ENCODE measurements around the gene DLG1.
"Not testable (repeated sequence)": the region's sequence is repeated elsewhere in the genome, so short reads cannot be mapped to it uniquely, and the experiment has no call there.

The DLG1 gene

DNA sequence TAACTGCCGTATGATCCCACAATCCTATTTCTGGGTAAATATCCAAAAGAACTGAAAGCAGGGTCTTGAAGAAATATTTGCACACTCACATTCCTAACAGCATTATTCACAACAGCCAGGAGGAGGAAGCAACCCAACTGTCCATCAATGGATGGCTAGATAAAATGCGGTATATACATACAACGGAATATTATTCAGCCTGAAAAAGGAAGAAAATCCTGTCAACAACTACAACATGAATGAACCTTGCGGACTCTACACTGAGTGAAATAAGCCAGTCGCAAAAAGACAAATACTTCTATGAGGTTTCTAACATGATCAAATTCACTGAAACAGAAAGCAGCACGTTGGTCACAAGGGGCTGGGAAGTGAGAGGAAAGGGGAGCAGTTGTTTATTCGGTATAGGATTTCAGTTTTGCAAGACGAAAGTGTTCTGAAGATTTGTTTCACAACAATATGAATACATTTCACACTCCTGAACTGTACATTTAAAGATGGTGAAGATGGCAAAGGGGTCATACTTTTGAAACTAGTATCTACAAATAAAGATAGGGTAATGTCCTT is 6.2 kb downstream of the DLG1 start:
- in situ Hi-C loops (cut with MboI; ENCODE audit: low sequenced_read_pairs): no loop called here

DNA sequence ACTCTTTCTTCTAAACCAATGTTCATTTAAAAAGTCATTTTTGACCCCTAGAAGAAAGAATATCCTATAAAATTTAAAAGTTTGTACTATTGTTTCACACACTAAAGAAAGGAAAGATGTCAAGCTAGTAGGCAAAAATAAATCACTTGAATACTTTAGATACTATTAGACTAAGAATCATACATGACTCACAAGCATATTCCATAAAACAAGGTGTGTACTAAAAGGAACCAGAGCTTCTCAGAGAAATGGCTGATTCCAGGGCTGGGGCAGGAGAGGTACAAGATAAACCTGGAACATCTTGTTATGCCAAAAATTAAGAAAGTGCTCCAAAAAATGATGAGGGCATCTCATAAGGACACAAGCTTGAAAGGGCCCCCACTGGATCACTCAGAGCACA is 8.7 kb downstream of the DLG1 start:
- in situ Hi-C loops (cut with MboI; ENCODE audit: low sequenced_read_pairs): no loop called here

DNA sequence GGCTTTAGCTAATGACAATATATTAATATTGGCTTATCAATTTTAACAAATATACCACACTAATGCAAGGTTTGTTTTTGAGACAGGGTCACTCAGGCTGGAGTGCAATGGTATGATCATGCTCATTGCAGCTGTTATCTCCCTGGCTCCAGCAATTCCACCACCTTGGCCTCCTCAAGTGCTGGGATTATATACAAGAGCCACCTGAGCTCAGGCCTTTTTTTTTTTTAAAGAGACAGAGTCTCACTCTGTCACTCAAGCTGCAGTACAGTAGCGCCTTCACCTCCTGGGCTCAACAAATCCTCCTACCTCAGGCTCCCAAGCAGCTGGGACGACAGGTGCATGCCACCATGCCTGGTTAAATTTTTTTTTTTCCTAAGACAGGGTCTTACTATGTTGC is 11.7 kb downstream of the DLG1 start:
- in situ Hi-C loops (cut with MboI; ENCODE audit: low sequenced_read_pairs): no loop called here

DNA sequence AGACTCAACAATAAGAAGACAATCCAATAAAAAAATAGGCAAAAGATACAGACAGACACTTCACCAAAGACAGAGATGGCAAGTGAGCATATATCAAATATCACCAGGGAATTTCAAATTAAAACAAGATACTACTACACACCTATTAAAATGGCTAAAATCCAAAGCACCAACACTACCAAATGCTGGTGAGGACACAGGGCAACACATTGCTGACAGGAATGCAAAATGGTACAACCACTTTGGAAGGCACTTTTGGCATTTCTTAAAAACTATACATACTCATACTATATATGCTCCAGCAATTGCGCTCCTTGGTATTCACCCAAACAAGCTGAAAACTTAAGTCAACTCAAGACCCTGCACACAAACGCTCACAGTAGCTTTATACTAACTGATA is 12.9 kb downstream of the DLG1 start:
- in situ Hi-C loops (cut with MboI; ENCODE audit: low sequenced_read_pairs): no loop called here

DNA sequence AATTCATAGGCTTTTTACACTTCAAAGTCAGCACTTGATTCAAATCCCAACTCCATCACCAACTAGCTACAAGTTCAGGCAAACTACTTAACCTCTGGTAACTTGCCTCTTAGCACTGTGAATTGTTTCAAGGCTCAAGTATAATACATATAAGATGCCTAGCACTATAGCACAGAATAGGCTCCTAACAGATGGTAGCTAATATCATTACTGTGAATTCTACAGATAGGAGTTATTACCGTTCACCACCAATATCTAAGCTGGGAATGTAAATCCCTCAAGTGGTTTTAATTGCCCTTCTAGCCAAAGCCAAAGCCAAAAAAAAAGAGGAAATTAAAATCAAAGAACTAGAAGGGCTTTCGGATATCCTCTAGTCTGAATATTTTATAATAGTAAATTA is 15.4 kb downstream of the DLG1 start:
- in situ Hi-C loops (cut with MboI; ENCODE audit: low sequenced_read_pairs): no loop called here

DNA sequence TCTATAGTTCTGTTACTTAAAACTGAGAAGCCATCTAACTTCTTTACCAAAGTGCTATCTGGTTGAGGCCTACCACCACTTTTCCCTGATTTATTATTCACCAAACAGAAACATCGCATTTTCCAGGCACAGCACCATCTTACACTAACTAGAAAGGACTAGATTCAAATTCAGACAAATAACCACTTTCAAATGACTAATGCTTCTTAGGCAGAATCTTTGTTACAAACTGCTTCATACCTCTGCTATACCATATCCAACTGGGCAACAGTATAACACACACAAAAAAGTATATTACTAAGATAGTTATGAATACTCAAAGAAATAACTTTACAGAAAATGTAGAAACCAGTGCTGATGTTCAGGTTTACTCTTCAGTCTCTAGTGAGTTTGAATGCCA is 16.6 kb downstream of the DLG1 start:
- in situ Hi-C loops (cut with MboI; ENCODE audit: low sequenced_read_pairs): no loop called here

DNA sequence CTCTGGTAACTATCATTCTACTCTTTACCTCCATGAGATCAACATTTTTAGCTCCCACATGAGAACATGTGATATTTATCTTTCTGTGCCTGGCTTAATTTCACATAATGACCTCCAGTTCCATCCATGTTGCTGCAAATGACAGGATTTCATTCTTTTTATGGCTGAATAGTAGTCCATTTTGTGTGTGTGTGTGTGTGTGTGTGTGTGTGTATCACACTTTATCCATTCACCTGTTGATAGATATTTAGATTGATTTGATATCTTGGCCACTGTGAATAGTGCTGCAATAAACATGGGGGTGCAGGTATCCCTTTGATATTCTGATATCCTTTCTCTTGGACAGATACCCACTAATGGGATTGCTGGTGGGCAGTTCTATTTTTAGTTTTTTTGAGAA is 18.3 kb downstream of the DLG1 start:
- in situ Hi-C loops (cut with MboI; ENCODE audit: low sequenced_read_pairs): no loop called here

DNA sequence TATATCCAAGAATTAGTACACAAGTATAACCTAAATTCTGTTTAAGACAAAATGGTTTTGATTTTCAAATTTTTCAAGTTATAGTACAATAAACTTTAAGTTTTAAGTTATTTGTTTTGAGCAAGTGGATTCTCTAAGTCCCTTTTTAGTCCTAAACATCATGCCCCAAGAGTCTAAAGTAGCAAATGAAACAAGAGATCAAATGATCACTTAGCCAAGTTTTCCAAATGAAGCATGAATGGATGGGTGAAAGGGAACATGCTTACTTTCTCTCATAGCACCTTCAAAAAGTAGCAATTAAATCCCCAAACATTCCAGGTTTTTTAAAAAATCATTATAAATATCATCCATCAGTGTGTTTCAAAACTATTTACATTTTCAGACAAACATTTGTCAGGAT is 19.5 kb downstream of the DLG1 start:
- in situ Hi-C loops (cut with MboI; ENCODE audit: low sequenced_read_pairs): no loop called here

DNA sequence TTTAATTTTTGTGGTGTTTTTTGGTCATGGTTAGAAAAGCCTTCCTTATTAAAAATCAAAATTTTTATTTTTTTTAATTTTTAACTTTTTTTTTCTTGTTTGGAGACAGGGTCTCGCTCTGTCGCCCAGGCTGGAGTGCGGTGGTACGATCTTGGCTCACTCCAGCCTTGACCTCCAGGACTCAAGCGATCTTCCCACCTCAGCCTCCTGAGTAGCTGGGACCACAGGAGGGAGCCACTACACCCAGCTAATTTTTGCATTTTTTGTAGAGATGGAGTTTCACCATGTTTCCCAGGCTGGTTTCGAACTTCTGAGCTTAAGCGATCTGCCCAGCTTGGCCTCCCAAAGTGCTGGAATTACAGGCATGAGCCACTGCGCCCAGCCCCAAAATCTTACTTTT is 21.6 kb downstream of the DLG1 start:
- in situ Hi-C loops (cut with MboI; ENCODE audit: low sequenced_read_pairs): not testable (repeated sequence)

DNA sequence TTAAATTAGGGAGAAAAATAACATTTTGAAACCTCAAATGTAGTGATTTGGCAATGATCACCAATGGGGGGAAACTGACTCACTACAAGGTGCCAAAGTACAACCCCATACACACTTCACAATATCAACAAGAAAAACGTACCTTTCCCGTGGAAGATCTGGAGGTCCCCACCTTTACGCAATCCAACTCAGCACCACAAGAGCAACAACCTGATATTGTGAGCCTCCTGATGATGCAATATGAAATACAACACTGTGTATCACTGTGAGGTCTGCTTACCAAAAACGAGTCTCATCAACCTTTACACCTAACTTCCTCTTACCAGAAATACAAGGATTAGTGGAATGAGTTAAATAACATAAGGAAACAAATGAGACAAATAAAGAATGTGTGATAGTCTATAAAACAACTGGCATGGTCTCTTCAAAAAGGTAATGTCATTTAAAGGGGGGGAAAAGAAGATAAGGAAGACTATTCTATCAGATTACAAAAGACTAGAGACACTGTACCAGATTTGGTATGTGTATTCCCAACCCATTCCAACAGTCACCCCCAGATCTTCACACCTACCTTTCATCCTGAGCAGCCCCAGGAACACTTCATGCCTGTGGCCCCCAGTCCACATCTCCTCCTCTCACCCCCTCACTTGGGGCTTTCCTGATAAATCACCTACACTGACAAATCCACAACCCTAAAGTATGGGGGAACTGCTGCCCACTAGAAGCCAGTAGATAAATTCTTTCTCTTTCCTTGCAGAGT is 27.7 kb downstream of the DLG1 start:
- in situ Hi-C loops (cut with MboI; ENCODE audit: low sequenced_read_pairs): no loop called here

DNA sequence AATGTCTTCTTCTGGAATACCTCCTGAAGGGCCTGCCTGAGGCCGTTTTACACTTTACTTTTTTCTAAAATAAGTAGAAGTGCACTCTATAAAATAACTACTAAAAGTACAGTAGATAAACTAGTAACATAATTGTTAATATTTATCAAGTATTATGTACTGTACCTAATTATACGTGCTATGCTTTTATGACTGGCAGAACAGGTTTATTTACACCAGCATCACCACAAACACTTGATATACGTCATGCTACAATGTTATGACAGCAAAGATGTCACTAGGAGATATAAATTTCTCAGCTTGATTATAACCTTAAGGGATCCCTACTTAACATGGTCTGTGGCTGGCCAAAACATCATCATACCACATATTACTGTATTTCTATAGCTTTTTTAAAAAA is 29.4 kb downstream of the DLG1 start:
- in situ Hi-C loops (cut with MboI; ENCODE audit: low sequenced_read_pairs): no loop called here

DNA sequence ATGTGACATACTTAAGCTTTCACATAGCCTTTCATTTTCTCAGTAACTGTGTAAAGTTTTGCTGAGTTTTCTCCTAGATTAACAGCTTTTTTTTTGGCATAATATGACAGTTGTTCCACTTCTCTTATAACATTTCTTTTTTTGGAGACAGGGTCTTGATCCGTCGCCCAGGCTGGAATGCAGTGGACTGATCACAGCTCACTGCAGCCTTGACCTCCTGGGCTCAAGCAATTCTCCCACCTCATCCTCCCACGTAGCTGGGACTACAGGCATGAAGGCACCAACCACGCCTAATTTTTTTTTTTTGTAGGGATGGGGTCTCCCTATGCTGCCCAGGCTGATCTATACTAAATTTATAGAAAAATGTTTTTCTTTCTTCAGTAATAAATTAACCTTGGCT is 30.1 kb downstream of the DLG1 start:
- in situ Hi-C loops (cut with MboI; ENCODE audit: low sequenced_read_pairs): no loop called here

DNA sequence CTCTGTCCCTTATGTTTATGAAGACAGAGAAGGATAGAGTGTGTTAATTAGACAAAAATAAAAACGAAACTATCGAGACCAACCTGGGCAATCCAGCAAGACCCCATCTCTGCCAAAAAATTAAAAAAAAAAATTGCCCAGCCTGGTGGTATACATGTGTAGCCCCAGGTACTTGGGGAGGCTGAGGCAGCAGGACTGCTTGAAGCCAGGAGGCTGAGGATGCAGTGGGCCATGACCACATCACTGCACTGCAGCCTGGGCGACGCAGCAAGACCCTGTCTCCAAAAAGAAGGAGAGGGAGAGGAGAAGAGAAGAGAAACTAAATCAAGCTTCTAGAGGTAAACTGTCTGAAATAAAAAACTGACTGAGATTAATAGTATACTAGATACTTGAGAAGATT is 32.1 kb downstream of the DLG1 start:
- in situ Hi-C loops (cut with MboI; ENCODE audit: low sequenced_read_pairs): no loop called here

DNA sequence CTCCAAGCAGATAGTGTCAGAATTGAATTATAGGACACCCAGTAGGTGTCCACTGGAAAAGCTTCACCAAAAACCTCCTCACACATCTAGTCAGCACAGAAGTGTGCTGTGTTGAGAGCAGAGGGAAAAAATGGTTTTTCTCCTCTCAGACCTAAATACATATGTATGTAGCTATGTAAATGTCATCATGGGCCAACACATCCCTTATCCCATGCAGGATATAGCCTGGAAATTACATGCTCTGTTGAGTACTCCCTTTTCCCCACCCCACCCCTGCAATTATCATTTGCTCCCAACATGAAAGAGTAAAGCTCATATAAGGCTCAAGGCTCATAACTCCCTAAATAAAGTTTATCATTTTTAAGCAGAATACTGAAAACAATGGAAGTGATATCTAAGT is 35.7 kb downstream of the DLG1 start:
- in situ Hi-C loops (cut with MboI; ENCODE audit: low sequenced_read_pairs): no loop called here

DNA sequence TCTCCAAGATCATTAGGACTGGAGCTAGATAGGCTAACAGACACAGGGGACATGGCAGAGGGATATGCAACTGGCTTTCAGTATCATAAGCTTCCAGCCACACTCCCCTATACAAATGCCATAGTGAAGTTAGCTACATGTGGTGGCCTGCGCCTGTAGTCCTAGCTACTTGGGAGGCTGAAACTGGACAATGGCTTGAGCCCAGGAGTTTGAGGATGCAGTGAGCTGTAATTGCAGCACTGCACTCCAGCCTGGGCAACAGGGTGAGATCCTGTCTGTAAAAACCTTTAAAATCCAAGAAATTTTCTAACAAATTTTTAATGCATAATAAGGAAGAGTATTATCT is 37.3 kb downstream of the DLG1 start:
- in situ Hi-C loops (cut with MboI; ENCODE audit: low sequenced_read_pairs): no loop called here

DNA sequence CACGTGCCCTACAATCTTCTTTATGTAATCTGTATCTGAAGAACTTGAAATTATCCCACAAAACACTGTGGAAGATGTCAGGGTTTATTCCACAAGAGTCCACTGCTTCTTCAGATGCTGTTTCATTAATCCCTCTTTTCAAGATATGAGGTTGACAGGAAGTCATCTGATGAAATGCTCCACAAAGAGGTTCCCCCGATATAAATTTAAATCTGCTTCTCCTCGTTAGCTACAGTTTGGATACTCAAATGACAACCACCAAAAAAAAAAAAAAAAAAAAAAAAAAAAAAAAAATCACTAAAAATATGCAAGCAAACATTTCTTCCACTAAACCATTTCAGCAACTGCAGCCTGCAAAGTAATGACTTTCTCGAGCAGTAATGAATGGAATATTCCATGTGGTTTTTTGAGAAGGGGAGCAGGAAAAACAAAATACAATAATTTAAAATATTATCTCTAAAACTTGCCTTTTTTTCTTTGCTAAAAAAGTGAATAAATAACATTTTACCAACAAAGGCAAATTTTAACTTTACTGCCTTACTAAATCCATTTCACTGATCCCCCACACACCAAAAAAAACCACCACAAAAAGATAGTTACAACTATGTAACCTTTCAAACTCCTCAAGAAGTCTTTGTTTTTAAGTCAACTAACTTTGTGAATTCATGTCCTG is 37.8 kb downstream of the DLG1 start:
- in situ Hi-C loops (cut with MboI; ENCODE audit: low sequenced_read_pairs): no loop called here

DNA sequence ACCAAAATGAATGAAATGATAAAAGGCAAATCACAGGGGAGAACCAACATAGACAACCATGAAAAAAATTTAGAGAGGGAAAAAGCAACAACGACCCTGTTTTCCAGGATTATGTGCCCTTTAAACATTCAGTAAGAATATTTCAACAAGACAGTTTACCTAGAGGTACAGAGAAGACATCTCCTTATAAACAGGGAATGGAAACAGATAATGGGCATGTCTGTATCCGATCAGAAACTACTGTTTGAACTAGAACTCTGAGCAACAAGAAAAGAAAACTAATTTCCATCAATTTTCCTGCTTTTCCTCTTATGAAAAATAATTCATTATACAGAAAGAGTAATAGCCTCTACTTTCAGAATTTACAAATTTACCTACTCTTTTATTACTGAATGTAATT is 39.3 kb downstream of the DLG1 start:
- in situ Hi-C loops (cut with MboI; ENCODE audit: low sequenced_read_pairs): no loop called here

DNA sequence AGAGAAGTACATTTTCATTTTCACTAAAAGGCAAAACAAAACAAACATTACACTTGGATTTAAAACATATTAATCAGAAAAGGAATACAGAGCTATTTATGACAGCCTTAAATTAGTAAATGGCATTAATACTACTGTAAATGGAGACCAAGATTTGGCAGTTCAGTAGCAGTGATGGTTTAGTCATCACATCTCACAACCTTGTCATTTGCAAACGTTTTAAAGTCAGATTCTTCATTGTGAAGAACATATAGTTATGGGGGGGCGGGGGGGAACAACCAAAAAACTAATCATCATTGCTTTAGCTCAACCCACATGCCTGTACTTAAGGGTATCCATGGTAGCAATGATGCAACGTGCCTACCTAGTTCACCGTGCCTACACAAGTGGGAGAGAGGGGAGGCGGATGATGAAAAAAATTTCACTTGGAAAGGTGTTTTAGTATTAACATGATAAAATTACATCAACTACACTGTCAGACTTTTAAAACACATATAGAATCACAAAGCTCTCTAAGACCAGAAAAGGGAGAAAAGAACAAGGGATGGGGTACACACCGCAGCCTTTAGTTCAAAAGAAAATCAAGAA is 40.1 kb downstream of the DLG1 start:
- in situ Hi-C loops (cut with MboI; ENCODE audit: low sequenced_read_pairs): no loop called here

DNA sequence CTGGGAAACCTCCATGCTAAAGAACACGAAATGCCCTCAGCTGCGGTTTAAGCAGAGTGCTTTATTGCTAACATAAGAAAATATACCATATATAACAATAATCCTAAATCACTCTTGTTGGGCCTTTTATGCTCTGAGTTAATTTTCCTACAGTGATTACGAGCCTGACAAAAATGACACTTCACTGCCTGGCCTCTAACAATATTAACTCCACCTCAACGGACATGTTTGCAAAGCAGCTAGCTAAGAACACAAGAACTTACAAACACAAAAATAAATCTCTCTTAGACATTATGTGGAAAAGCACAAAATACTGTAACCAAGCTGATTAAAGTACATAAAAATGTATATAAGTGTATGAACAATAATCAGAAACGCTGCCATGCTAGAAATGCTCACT is 40.7 kb downstream of the DLG1 start:
- in situ Hi-C loops (cut with MboI; ENCODE audit: low sequenced_read_pairs): no loop called here

DNA sequence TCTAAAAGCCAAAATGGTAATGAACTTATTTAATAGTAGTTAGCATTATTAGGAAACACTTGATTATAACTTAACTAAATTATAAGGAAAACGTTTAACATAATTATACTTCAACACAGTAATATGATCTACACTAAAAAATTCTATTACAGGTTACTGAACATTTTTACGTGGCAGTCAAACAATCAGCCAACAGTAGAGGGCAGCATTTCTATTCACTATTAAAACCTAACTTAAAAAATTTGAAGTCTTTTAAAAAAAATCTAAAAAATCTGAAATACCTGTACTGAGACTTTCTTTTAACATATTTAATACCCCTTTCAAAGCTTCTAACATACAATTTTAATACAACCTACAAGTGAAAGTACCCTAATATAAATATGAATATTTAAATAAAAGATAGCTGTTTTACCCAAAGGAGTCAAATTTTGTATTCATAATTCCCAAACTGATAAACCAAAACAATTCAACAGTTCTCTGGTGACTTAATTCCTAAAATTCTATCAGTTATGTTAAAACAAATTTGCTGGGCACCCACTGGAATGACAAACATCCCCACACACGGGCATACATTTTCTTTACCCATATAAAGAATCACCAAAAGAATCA is 41.5 kb downstream of the DLG1 start:
- in situ Hi-C loops (cut with MboI; ENCODE audit: low sequenced_read_pairs): no loop called here

DNA sequence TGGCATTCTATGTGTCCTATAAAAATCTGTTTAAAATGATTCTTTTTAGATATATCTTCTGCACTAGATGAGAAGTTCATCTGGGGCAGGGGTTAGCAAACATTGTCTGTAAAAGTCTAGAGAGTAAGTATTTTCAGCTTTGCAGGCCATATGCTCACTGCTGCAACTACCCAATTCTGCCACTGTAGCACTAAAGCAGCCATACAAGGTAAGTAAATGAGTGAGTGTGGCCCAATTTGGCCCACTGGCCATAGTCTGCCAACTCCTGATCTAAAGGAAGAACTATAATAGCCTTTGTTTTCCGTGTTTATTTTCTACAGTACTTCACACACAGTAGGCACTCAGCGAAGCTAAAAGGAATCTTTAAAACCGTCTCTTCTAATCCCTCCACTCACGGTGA is 42.3 kb downstream of the DLG1 start:
- in situ Hi-C loops (cut with MboI; ENCODE audit: low sequenced_read_pairs): no loop called here

Measured in hTERT RPE-1 (cell line).